Cardiac muscle cell (in vitro differentiated cells and primary cell): ENCODE data around the gene EFCAB10. TPM values are rescaled to one million over a fixed set of nuclear protein-coding genes. Genes with fewer than 3 reads are reported as not detected.
"Not testable (repeated sequence)": the region's sequence is repeated elsewhere in the genome, so short reads cannot be mapped to it uniquely, and the experiment has no call there.

ENCODE experiments used
- DNase-seq, 2 donors: peaks; one replicate each; pipeline versions ENCODE4 v3.0.0 to v3.0.0-alpha.2; 2010 to 2017; ENCODE audit warnings: low read depth in 1 of 2, low spot score in 1 of 2
- H3K27ac ChIP-seq: fragments of 200-600 bp; sonication (generic); 2 replicates; pipeline ENCODE4 v1.5.1; 2016
- H3K27me3 ChIP-seq: fragments of 200-600 bp; sonication (generic); 2 replicates; pipeline ENCODE4 v1.6.0; 2016; ENCODE audit warnings: control low read depth
- H3K36me3 ChIP-seq: fragments of 200-600 bp; sonication (generic); 2 replicates; pipeline ENCODE4 v1.5.1; 2016; ENCODE audit warnings: control low read depth
- H3K4me1 ChIP-seq: fragments of 200-600 bp; sonication (generic); 2 replicates; pipeline ENCODE4 v1.8.1; 2017; ENCODE audit warnings: low read depth, mild to moderate bottlenecking, mixed run types
- H3K4me3 ChIP-seq: fragments of 200-600 bp; sonication (generic); 2 replicates; pipeline ENCODE4 v1.5.1; 2016; ENCODE audit warnings: mild to moderate bottlenecking
- H3K9me3 ChIP-seq: fragments of 200-600 bp; sonication (generic); 2 replicates; pipeline ENCODE4 v1.5.1; 2017; ENCODE audit warnings: low read depth, mild to moderate bottlenecking, control low read depth
- polyA plus RNA-seq: library from polyadenylated mRNA; unstranded; fragments of >200 nt; fragmentation: Nextera tagmentation; extraction: Ambion mirVana; gene quantifications from 2 replicates; pipeline ENCODE4 v1.2.1, GENCODE V29; 2016
- total RNA-seq: library from RNA; depleted of rRNA; stranded (reverse); fragments of >200 nt; gene quantifications from 2 replicates; pipeline ENCODE4 v1.2.3, GENCODE V29; 2016
- TF ChIP-seq, protein P1 (sequence below): IDR thresholded peaks from 2 replicates; pipeline ENCODE4 v1.5.1; 2012; ENCODE audit warnings: low read depth, mild to moderate bottlenecking, low read length

Gene EFCAB10
- total and polyA plus RNA-seq, 2 experiments from 2014 or later: 0.57 TPM; not detected in 1

- Histone ChIP-seq H3K27me3 (no peaks in the 10 kb centered on the region), H3K4me3 (no peak overlapping the region), H3K36me3 (peaks cover 57% of the 10 kb centered on the region), H3K27ac (no peak overlapping the region), H3K9me3 (no peaks in the 10 kb centered on the region), H3K4me1 (peaks cover 1% of the 10 kb centered on the region)
- TF ChIP-seq, protein P1, sequence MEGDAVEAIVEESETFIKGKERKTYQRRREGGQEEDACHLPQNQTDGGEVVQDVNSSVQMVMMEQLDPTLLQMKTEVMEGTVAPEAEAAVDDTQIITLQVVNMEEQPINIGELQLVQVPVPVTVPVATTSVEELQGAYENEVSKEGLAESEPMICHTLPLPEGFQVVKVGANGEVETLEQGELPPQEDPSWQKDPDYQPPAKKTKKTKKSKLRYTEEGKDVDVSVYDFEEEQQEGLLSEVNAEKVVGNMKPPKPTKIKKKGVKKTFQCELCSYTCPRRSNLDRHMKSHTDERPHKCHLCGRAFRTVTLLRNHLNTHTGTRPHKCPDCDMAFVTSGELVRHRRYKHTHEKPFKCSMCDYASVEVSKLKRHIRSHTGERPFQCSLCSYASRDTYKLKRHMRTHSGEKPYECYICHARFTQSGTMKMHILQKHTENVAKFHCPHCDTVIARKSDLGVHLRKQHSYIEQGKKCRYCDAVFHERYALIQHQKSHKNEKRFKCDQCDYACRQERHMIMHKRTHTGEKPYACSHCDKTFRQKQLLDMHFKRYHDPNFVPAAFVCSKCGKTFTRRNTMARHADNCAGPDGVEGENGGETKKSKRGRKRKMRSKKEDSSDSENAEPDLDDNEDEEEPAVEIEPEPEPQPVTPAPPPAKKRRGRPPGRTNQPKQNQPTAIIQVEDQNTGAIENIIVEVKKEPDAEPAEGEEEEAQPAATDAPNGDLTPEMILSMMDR: no peak
- DNase-seq: no peak
Measured at GRCh38 chr7:105538339-105538738, 43.0 kb downstream of the EFCAB10 start.

- H3K9me3 ChIP-seq: no peaks in the 10 kb centered on the region
- peaks cover 9% of the 10 kb centered on the region for H3K4me1 ChIP-seq
- peak overlapping the region; percentile 83 for H3K27ac ChIP-seq
- H3K4me3 ChIP-seq: peak overlapping the region; percentile 73
- peak in 1 of 2 donors; percentile 2 for DNase-seq
- peaks cover 15% of the 10 kb centered on the region for H3K36me3 ChIP-seq
- H3K27me3 ChIP-seq: no peaks in the 10 kb centered on the region
- TF ChIP-seq, protein P1: no peak
Measured at GRCh38 chr7:105532709-105533460, 48.4 kb downstream of the EFCAB10 start.

DNA sequence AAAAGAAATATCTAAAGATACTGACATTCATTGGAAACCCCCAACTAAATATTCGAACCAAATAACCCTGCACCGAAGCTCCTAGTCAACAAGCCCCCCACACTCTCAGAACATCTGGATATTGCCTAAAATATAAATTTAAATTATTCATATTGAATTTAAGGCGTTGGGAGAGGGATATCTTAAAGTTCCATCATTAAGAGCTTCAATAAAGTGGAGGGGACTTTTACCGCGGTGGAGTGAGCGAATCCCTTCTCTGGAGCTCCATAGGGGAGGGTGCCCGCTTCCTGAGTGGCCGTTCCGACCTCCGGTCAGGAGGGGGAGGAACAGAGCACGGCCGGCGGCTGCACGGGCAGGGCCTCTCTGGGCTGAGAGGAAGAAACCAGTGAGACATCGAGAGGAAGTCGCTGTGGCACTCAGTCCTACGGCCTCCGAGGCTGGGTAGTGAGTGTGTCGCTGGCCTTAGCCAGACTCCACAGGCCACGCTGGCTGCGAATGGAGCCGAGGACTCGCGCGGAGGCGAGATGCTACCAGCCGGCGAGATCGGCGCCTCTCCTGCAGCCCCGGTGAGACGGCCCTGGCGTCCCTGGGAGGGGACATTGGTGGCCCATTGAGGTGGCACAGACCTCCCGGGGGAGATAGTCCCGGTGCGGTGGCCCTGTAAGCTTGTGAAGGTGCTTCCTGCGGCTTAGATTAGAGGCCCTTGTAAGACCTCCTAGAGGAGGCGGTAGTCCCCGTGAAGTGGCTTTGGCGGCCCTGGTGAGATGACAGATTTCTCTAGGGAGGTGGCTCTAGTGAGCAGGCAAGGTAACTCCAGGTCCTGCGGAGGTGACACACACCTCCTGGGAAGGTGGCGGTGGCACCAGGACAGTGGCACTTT, 49.3 kb downstream of the EFCAB10 start, which contains the start of gene RINT1:
Gene RINT1 (plus strand): TSS at position 410 of the 880 bp plus-strand sequence. CDS start 115 bp downstream, at position 525.
- peaks cover 9% of the 10 kb centered on the region for H3K4me1 ChIP-seq
- TF ChIP-seq, protein P1: peak; percentile 85
- H3K36me3 ChIP-seq: peaks cover 9% of the 10 kb centered on the region
- peak within 1 kb of the TSS; percentile 83 for H3K27ac ChIP-seq
- H3K9me3 ChIP-seq: no peaks in the 10 kb centered on the region
- DNase-seq: peak; percentile 93 to 95
- H3K27me3 ChIP-seq: no peaks in the 10 kb centered on the region
- H3K4me3 ChIP-seq: peak within 1 kb of the TSS; percentile 73

DNA sequence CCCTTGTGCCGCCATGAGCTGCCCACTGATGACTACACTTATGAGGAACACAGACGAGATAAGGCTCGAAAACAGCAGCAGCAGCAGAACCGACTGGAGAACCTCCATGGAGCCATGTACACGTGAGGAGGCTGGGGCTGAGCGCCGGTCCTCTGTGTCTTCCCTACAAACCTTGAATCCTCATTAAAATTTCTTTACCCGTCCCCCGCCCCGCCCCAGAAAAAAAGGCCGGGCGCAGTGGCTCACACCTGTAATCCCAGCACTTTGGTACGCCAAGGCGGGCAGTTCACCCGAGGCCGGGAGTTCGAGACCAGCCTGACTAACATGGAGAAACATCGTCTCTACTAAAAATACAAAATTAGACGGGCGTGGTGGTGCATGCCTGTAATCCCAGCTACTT, 50.7 kb downstream of the EFCAB10 start:
- no peaks in the 10 kb centered on the region for H3K36me3 ChIP-seq
- DNase-seq: no peak
- H3K4me3 ChIP-seq: no peak overlapping the region
- H3K9me3 ChIP-seq: no peaks in the 10 kb centered on the region
- TF ChIP-seq, protein P1: no peak
- no peaks in the 10 kb centered on the region for H3K27me3 ChIP-seq
- no peak overlapping the region for H3K27ac ChIP-seq
- H3K4me1 ChIP-seq: peaks cover 9% of the 10 kb centered on the region

- H3K4me3 ChIP-seq: no peak overlapping the region
- no peaks in the 10 kb centered on the region for H3K36me3 ChIP-seq
- H3K27ac ChIP-seq: no peak overlapping the region
- peaks cover 9% of the 10 kb centered on the region for H3K4me1 ChIP-seq
- TF ChIP-seq, protein P1: no peak
- DNase-seq: no peak
- no peaks in the 10 kb centered on the region for H3K27me3 ChIP-seq
- H3K9me3 ChIP-seq: no peaks in the 10 kb centered on the region
Measured at GRCh38 chr7:105530126-105530525, 51.2 kb downstream of the EFCAB10 start.

- H3K27ac ChIP-seq, H3K4me1 ChIP-seq, H3K27me3 ChIP-seq, DNase-seq, H3K9me3 ChIP-seq, H3K4me3 ChIP-seq, H3K36me3 ChIP-seq: not testable (repeated sequence)
Measured at GRCh38 chr7:105527737-105528136, 53.6 kb downstream of the EFCAB10 start.
